GM19099 (cell line): ENCODE results near the gene CLEC12A.

ENCODE experiments used
- POLR2A ChIP-seq: IDR thresholded peaks from 3 replicates; pipeline ENCODE4 v1.6.1; 2011; ENCODE audit warnings: low read depth; ENCODE audit not compliant: insufficient read length; ENCODE audit errors: extremely low read depth

Gene CLEC12A

DNA sequence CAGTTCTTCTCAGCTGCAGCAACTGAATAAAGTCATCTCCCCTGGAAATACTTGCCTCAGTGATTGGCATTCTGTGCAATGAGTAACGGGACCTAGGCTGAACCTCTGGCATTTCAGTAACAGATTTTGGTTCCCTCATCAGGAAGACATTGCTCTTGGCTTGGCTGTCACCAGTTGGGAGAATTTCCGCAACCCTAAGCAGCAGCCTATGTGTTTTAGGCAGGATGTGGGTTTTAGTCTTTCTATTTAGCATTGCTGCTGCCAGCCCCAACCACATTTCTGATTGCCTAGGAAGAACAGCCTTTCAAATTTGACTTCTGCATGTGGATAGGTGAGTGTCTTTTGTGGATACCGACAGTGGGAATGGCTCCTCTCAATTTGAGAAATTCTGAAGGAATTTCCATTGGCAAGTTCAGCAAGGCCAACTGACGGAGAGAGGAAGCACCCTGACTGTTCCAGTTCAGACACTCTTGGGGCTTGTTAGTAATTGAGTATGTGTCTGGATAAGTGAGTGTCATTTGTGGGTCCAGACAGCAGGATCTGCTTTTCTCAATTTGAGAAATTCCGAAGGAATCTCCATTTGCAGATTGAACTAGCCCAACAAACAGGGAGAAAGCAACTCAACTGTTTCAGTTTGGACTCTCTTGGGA lies 20.1 kb upstream of the CLEC12A start:
- TF ChIP-seq POLR2A: no peak

DNA sequence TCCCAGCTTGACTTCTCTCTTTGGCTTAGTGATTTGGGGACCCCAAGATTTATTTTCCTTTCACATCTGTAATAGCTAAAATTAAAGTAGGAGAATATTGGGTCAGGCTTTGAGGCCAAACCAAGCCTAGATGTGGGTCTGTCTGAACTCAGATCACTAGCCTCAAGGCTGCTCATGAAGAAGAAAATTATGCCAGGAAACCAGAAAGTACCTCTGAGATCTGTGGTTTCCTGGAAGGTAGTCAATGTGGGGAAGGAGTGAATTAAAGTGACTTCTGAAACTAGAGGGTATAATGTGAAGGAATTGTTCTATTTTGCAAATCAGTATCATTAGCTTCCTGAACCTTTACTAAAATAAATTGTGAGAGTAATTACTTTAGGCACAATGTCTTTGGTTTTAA lies 13.4 kb upstream of the CLEC12A start:
- no peak for TF ChIP-seq POLR2A

DNA sequence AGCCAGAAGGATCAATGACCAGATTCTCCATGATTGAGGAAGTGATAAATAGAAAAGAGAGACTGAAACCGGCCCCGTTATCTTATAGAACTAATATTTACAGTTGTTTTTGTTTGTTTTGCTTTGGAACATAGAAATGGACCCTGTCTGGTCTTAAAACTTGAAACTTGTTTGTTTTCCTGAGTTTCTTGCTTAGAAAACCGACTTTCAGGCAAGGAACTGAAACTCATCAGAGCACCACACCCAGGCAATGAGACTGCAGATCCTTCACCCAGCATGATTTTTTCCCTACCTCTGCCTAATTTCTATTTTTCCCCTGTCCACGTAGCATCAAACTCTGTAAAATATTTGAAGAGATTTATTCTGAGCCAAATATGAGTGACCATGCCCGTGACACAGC lies 10.6 kb upstream of the CLEC12A start:
- no peak for TF ChIP-seq POLR2A

DNA sequence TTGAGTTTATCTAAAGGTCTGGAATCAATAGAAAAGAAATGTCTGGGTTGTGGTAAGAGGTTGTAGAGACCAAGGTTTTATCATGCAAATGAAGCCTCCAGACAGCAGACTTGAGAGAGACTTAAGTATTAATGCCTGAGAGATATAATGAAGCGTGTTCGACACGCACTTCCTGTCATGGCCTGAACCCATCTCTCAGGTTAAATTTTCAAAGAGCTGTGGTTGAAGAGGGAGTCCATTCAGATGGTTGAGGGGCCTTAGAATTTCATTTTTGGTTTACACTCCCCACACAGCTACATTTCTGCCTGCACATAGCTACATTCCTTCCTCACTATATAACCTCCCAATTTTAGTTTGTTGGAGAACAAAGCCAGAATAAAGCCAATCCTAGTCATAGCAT lies 10.1 kb upstream of the CLEC12A start:
- no peak for TF ChIP-seq POLR2A

- TF ChIP-seq POLR2A: no peak
Observed at GRCh38 chr12:9961901-9962300, 9.3 kb upstream of the CLEC12A start.

DNA sequence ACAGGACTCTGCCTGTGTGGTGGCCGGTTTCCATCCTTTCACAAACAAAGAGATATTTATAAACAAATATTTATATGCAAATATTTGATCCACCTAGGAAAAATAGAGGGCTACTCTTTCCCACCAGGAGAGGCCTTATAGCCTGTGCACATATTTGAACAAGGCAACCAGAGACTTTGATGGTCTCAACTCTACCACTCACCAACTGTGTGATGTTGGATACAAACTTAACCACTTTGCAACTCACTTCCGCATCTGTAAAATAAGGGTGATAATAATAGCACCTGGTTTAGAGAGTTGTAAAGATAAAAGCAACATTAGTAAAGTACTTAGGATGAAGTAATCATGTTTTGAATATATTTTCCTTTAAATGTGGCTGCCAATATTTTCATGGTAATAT lies 1.5 kb upstream of the CLEC12A start:
- no peak for TF ChIP-seq POLR2A

GRCh38 chr12:9973949-9974348 lies 2.7 kb downstream of the CLEC12A start:
- TF ChIP-seq POLR2A: no peak

- TF ChIP-seq POLR2A: no peak
Observed at GRCh38 chr12:9975614-9976013, 4.4 kb downstream of the CLEC12A start.

GRCh38 chr12:9977916-9978315 lies 6.7 kb downstream of the CLEC12A start:
- TF ChIP-seq POLR2A: no peak

DNA sequence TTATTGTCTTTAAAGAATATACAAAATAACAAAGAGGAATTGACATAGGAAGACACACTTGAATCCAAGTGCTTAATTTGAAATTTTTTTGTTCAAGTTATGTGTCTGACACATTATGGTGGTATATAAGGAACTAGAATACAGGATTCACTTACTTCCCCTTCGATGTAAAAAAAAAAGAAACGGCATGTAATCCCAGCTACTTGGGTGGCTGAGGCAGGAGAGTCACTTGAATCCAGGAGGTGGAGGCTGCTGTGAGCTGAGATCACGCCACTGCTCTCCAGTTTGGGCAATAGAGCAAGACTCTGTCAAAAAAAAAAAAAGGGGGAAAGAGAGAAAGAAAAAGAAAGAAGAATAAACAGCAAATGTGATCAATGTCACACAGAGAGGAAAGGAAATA lies 8.9 kb downstream of the CLEC12A start:
- TF ChIP-seq POLR2A: no peak

GRCh38 chr12:9991876-9992275 lies 20.7 kb downstream of the CLEC12A start:
- no peak for TF ChIP-seq POLR2A

GRCh38 chr12:9992296-9992695 lies 21.1 kb downstream of the CLEC12A start:
- TF ChIP-seq POLR2A: no peak

DNA sequence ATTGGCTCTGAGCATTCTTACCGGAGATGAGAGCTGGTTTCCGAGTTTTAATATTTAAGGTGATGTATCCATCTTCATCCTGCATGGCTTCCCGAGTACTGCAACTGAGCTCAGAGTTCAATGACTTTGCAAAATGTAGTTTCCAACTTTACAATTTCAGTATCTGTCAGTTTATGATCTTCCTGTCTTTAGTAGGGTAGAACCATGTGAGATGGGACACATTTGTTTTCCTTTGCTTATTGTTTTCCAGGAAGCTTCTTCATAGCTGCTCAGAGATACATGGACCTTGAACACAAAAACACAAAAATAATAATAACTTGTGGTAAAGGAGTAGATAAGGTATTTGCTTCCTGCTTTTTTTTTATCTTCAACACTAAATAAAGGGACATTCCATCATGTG lies 27.8 kb downstream of the CLEC12A start, which contains the start of gene CLEC1B:
CLEC1B (minus strand) TSS at position 106 of the 400 bp plus-strand sequence; CDS start at position 85, 21 bp downstream.
- no peak for TF ChIP-seq POLR2A

GRCh38 chr12:10001171-10001776 lies 30.1 kb downstream of the CLEC12A start:
- TF ChIP-seq POLR2A: no peak

DNA sequence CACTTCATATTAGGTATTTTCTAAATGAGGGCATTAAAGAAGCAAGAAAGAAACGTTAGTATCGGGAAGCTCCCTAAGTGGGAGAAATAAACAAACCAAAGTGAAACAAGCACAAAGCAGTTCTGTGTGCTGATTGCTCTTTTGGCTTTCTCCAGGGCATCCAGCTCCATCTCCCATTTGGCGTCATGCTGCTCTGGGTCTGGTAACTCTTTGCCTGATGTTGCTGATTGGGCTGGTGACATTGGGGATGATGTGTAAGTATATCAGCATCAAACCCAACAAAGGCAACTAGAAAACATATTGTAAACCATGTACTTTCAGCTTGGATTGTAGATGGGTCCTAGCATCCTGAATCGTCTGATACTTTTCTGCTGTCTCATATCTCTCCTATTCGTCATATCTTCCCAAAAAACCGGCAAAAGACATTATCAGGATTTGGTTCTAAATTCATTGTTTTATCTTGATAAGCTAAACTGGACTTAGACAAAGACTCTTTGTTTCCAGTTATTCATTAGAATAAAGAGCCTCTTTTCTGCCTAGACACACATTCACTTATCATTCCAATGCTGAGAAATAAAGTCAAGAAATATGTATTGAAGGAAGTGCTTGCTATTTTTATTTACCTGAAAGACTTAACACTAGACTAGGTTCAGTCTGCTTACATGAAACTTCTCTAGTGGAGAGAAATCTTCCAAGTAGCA lies 41.6 kb downstream of the CLEC12A start:
- no peak for TF ChIP-seq POLR2A

DNA sequence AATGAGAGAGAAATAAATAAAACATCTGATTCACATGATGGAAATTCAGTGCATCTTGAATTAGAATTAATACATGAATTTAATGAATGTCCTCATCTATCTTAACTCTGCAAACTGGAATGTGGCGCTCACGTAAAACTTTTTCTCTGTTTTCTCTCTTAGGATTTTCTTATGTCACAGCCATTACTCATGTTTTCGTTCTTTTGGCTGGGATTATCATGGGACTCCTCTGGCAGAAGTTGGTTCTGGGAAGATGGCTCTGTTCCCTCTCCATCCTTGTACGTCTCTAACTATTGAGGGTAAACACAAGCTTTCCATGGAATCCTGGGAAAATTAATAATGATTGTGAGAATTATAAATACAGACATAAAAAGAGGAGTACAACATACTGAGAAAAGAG lies 44.2 kb downstream of the CLEC12A start:
- no peak for TF ChIP-seq POLR2A

DNA sequence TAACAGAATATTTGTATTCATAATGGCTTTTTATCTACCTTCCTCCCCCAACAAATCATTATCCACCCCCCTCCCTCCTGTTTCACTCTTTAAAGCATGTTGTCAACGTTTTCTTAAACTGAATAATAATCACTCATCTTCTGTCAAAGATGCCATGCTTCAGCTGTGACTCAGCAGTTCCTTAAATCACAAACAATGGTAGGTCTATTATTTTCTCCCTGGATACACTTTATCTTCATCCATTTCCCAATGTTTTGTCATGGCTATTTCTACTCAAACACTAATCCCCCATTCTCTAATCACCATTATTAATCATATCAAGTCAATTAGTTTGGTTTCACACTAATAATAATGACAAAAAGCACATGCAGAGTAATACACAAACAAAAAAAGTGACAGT lies 45.7 kb downstream of the CLEC12A start:
- TF ChIP-seq POLR2A: no peak

GRCh38 chr12:10018386-10018785 lies 47.2 kb downstream of the CLEC12A start:
- no peak for TF ChIP-seq POLR2A
